ENCODE data around the gene ADK. TPM values are rescaled to one million over a fixed set of nuclear protein-coding genes. Genes with fewer than 3 reads are reported as not detected.

Gene ADK
- total and polyA plus RNA-seq, 2 of the 13 experiments (the other 11 are each of a cell fraction or from before 2014, with no cell fraction given), result 48.6 to 79.1 TPM

DNA sequence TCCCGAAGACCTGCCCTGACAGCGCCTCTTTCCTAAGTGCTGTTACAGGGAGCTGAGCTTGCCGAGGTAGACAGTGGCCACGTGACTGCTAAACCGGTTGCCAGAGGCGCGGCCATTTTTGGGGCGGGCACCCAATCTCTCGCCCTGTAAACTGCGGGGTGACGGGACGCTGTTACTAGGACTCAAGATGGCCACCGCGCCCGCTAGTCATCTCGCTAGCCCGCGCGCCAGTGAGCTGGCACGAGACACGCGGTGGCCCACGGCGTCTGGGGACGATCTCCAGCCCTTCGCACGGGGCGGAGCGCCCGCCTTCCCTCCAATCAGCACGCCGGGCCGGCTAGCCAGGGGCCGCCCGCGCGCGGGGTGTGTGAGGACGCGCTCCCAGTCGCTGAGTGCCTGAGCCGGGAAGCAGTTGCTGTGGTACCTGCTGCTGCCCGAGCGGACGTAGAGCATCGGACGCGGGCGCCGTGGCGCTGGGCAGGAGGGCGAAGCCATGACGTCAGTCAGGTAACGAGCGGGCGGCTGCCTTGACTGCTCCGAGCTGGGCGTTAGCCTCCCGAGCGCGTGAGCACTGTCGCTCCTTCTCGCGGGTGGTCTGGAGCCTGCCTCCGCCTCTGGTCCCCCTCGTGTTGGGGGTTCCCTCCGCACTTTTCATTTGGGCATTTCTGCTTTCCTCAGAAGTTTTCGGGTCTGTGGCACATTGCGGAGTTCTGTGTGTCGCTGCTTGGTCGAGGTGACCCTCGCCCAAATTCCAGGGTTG is 25.5 kb downstream of the ADK start (continued):
- TF ChIP-seq, protein P1, sequence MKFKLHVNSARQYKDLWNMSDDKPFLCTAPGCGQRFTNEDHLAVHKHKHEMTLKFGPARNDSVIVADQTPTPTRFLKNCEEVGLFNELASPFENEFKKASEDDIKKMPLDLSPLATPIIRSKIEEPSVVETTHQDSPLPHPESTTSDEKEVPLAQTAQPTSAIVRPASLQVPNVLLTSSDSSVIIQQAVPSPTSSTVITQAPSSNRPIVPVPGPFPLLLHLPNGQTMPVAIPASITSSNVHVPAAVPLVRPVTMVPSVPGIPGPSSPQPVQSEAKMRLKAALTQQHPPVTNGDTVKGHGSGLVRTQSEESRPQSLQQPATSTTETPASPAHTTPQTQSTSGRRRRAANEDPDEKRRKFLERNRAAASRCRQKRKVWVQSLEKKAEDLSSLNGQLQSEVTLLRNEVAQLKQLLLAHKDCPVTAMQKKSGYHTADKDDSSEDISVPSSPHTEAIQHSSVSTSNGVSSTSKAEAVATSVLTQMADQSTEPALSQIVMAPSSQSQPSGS (CRISPR knock-in tag; IDR thresholded peaks at IDR 0.05), result peak; percentile 77
- TF ChIP-seq ZBTB8A (CRISPR knock-in tag; IDR thresholded peaks at IDR 0.05; ENCODE audit: borderline replicate concordance, low read depth) (no peak; the same call in 1 of the 2 replicates), HDAC2 (CRISPR knock-in tag; IDR thresholded peaks at IDR 0.05) (peak; percentile 68), ZNF343 (CRISPR knock-in tag; IDR thresholded peaks at IDR 0.05) (peak; percentile 90), NCOA5 (CRISPR knock-in tag; IDR thresholded peaks at IDR 0.05) (no peak), RFXANK (CRISPR knock-in tag; IDR thresholded peaks at IDR 0.05) (no peak), MXI1 (IDR thresholded peaks at IDR 0.05; ENCODE audit: borderline replicate concordance, low read depth, low read length) (peak; percentile 74; the same call in 2 of the 3 replicates), KAT8 (CRISPR knock-in tag; IDR thresholded peaks at IDR 0.05) (peak; percentile 88), ZBTB38 (CRISPR knock-in tag; IDR thresholded peaks at IDR 0.05) (peak; percentile 91), GZF1 (CRISPR knock-in tag; IDR thresholded peaks at IDR 0.05) (peak; percentile 87; the same call in 1 of the 2 replicates), ZNF430 (CRISPR knock-in tag; IDR thresholded peaks at IDR 0.05) (peak; percentile 86), MIER3 (CRISPR knock-in tag; IDR thresholded peaks at IDR 0.05; ENCODE audit: borderline replicate concordance) (peak; percentile 68; the same call in 1 of the 2 replicates), TCF7L2 (IDR thresholded peaks at IDR 0.05; ENCODE audit: low read depth, low read length) (no peak), ELF1 (CRISPR knock-in tag; IDR thresholded peaks at IDR 0.05) (peak; percentile 42; the same call in 1 of the 2 replicates), ZNF460 (CRISPR knock-in tag; IDR thresholded peaks at IDR 0.05; ENCODE audit: borderline replicate concordance) (0 out of 2 replicates have a peak, but pooled peaks have one; percentile 58), SIN3A (IDR thresholded peaks at IDR 0.05; ENCODE audit: borderline replicate concordance, low read depth, low read length) (peak; percentile 76; the same call in 1 of the 2 replicates), ZNF556 (CRISPR knock-in tag; IDR thresholded peaks at IDR 0.05; ENCODE audit: borderline replicate concordance) (peak; percentile 90), SP140L (CRISPR knock-in tag; IDR thresholded peaks at IDR 0.05; ENCODE audit: borderline replicate concordance) (no peak), ZFP36 (IDR thresholded peaks at IDR 0.05; ENCODE audit: borderline replicate concordance, low read depth, low read length, partially characterized antibody) (no peak), CBFB (CRISPR knock-in tag; IDR thresholded peaks at IDR 0.05) (peak; percentile 90), ZSCAN25 (CRISPR knock-in tag; IDR thresholded peaks at IDR 0.05) (peak; percentile 57)
- TF ChIP-seq, protein P2, sequence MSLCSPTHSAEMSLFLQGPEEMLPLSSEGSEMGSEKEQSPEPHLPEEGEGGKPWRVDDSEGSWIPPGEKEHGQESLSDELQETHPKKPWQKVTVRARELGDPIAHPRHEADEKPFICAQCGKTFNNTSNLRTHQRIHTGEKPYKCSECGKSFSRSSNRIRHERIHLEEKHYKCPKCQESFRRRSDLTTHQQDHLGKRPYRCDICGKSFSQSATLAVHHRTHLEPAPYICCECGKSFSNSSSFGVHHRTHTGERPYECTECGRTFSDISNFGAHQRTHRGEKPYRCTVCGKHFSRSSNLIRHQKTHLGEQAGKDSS (CRISPR knock-in tag; IDR thresholded peaks at IDR 0.05; ENCODE audit: borderline replicate concordance, low read depth), result peak; percentile 91
- TF ChIP-seq, protein P3, sequence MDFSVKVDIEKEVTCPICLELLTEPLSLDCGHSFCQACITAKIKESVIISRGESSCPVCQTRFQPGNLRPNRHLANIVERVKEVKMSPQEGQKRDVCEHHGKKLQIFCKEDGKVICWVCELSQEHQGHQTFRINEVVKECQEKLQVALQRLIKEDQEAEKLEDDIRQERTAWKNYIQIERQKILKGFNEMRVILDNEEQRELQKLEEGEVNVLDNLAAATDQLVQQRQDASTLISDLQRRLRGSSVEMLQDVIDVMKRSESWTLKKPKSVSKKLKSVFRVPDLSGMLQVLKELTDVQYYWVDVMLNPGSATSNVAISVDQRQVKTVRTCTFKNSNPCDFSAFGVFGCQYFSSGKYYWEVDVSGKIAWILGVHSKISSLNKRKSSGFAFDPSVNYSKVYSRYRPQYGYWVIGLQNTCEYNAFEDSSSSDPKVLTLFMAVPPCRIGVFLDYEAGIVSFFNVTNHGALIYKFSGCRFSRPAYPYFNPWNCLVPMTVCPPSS (IDR thresholded peaks at IDR 0.05), result no peak
